HepG2 (cell line): ENCODE results near the gene B4GALT4. TPM values are rescaled to one million over a fixed set of nuclear protein-coding genes. Genes with fewer than 3 reads are reported as not detected.

Experiments used
- ATAC-seq: fragments of 200-7000 bp; cut with Tn5 transposase; 3 replicates; pipeline ENCODE4 v1.9.1; 2020; ENCODE audit warnings: mild to moderate bottlenecking, moderate library complexity
- BruUV-seq: library from RNA; stranded (reverse); fragments of 400-500 nt; replicated peaks from 2 replicates; lab custom pipeline; 2021; lab: Mats Ljungman, UMichigan
- CTCF ChIA-PET: fragments of 300-600 bp; formaldehyde crosslinking; extraction: SDS; loops from one replicate; lab custom pipeline; 2021; ENCODE audit warnings: low total read pairs, inconsistent platforms, low intra/inter-chr PET ratio; lab: Yijun Ruan, JAX
- POLR2A ChIA-PET: fragments of 350-600 bp; sonication (Branson Sonifier 250); formaldehyde crosslinking; loops from one replicate; lab custom pipeline; 2020; ENCODE audit warnings: antibody characterized with exemption, inconsistent platforms; lab: Yijun Ruan, JAX
- DNase-seq: peaks from one replicate; pipeline ENCODE4 v3.0.0-alpha.2; 2015; ENCODE audit warnings: low spot score
- FAIRE-seq: peaks from 3 replicates; lab custom pipeline; 2011; peaks lifted over from hg19 to GRCh38; lab: Jason Lieb, UNC
- H2AFZ ChIP-seq: one replicate; pipeline ENCODE4 v1.6.1; 2011; ENCODE audit warnings: low read length, inconsistent platforms
- H3K27ac ChIP-seq: fragments of 300-600 bp; 3 replicates; pipeline ENCODE4 v1.8.0; 2011; ENCODE audit warnings: mixed run types, mild to moderate bottlenecking, mixed read lengths, low read length, inconsistent platforms; ENCODE audit not compliant: insufficient read depth; ENCODE audit errors: extremely low read length
- H3K27me3 ChIP-seq, 2 experiments: fragments of 200-600 bp in 1 of 2; 2 replicates in 1 of 2; 3 replicates in 1 of 2; pipeline versions ENCODE4 v1.6.0 to v1.8.0; 2011; ENCODE audit warnings: low read length in 2 of 2, mild to moderate bottlenecking in 2 of 2, moderate library complexity in 2 of 2, inconsistent platforms in 1 of 2; ENCODE audit not compliant: insufficient read depth in 2 of 2, control insufficient read depth in 1 of 2
- H3K36me3 ChIP-seq, 2 experiments: fragments of 200-600 bp in 1 of 2; replicated peaks in 1 of 2; 2 replicates in 1 of 2; 3 replicates in 1 of 2; pipeline versions ENCODE4 v1.5.1 to v1.8.0; 2011; ENCODE audit warnings: low read length in 2 of 2, inconsistent platforms in 1 of 2; ENCODE audit not compliant: insufficient read depth in 2 of 2, control insufficient read depth in 1 of 2
- H3K4me1 ChIP-seq: 2 replicates; pipeline ENCODE4 v1.5.1; 2012; ENCODE audit warnings: low read length, inconsistent platforms; ENCODE audit not compliant: insufficient read depth
- H3K4me2 ChIP-seq: 2 replicates; pipeline ENCODE4 v1.6.0; 2011; ENCODE audit warnings: low read depth, low read length, inconsistent platforms
- H3K4me3 ChIP-seq, 3 experiments: fragments of 200-600 bp in 1 of 3; sonication (generic), shearing (Covaris generic) in 1 of 3; replicated peaks in 1 of 3; 2 replicates each; pipeline ENCODE4 v1.5.1; 2011 to 2016; ENCODE audit warnings: low read length in 3 of 3, inconsistent platforms in 2 of 3, low read depth in 2 of 3, mild to moderate bottlenecking in 2 of 3, control low read depth in 1 of 3, mixed read lengths in 1 of 3; ENCODE audit not compliant: insufficient read depth in 1 of 3
- H3K79me2 ChIP-seq: one replicate; pipeline ENCODE4 v1.6.1; 2011; ENCODE audit warnings: low read length, inconsistent platforms; ENCODE audit not compliant: insufficient read depth
- H3K9ac ChIP-seq: 2 replicates; pipeline ENCODE4 v1.6.0; 2011; ENCODE audit warnings: mild to moderate bottlenecking, low read depth, low read length, inconsistent platforms; ENCODE audit not compliant: insufficient read depth
- H3K9me3 ChIP-seq: 2 replicates; pipeline ENCODE4 v1.5.1; 2012; ENCODE audit warnings: mild to moderate bottlenecking, low read length
- H4K20me1 ChIP-seq: 2 replicates; pipeline ENCODE4 v1.6.0; 2011; ENCODE audit warnings: inconsistent platforms, mild to moderate bottlenecking, low read length, moderate library complexity; ENCODE audit not compliant: insufficient read depth
- AHDC1 ChIP-seq: sonication (generic); formaldehyde crosslinking; IDR thresholded peaks from 2 replicates; pipeline ENCODE4 v1.5.1; 2020; ENCODE audit warnings: mild to moderate bottlenecking, missing genetic modification reagents, borderline replicate concordance
- HNRNPL ChIP-seq: fragments of 200-400 bp; formaldehyde crosslinking; IDR thresholded peaks from 2 replicates; pipeline ENCODE4 v1.6.1; 2017; ENCODE audit warnings: mild to moderate bottlenecking, low read depth, low read length
- HNRNPLL ChIP-seq: fragments of 200-400 bp; formaldehyde crosslinking; IDR thresholded peaks from 2 replicates; pipeline ENCODE4 v1.6.1; 2017; ENCODE audit warnings: mild to moderate bottlenecking, low read depth, low read length; ENCODE audit not compliant: poor library complexity, severe bottlenecking
- PPARG ChIP-seq: conservative IDR thresholded peaks from 2 replicates; pipeline ENCODE4 v1.6.1; 2016; ENCODE audit warnings: missing biosample characterization, missing genetic modification reagents
- ZC3H13 ChIP-seq: sonication (generic); formaldehyde crosslinking; IDR thresholded peaks from 2 replicates; pipeline ENCODE4 v1.8.1; 2023; ENCODE audit warnings: mild to moderate bottlenecking, missing genetic modification reagents, moderate library complexity
- ZNF383 ChIP-seq: sonication (generic); formaldehyde crosslinking; IDR thresholded peaks from 2 replicates; pipeline ENCODE4 v1.4.0; 2020; ENCODE audit warnings: missing genetic modification reagents, mild to moderate bottlenecking, borderline replicate concordance
- ZNF451 ChIP-seq: sonication (generic); formaldehyde crosslinking; IDR thresholded peaks from 2 replicates; pipeline ENCODE4 v1.5.0; 2020; ENCODE audit warnings: mild to moderate bottlenecking, missing genetic modification reagents
- ZNF543 ChIP-seq: sonication (generic); formaldehyde crosslinking; IDR thresholded peaks from 2 replicates; pipeline ENCODE4 v1.4.0; 2020; ENCODE audit warnings: mild to moderate bottlenecking, missing genetic modification reagents
- WGBS: methylation state at CpG from one replicate; pipeline ENCODE4 v1.1.6; 2017; ENCODE audit warnings: low lambda C conversion rate; 5-methylcytosine and 5-hydroxymethylcytosine counted together
- in situ Hi-C: cut with HindIII; loops from 2 replicates; pipeline ENCODE4 v1.10.0; 2017; ENCODE audit warnings: low pct_unique_long_range_greater_than_20kb; ENCODE audit not compliant: extremely low pct_ligation_motif_present
- intact Hi-C: fragments of 100-400 bp; cut with micrococcal nuclease; formaldehyde crosslinking; loops from one replicate; pipeline ENCODE4 v1.10.0; 2022; ENCODE audit not compliant: unreplicated experiment
- polyA plus RNA-seq, 8 experiments: library from polyadenylated mRNA; depleted of rRNA in 3 of 8; stranded (reverse) in 7 of 8; unstranded in 1 of 8; fragments of >200 nt; fragmentation: Illumina TruSeq in 4 of 8; extraction: Trizol in 4 of 8; gene quantifications; 2 replicates each; pipeline versions ENCODE4 v1.2.1 to v1.2.3, GENCODE V29; 2011 to 2016; ENCODE audit warnings: low read depth in 4 of 8, missing spikeins in 1 of 8, mixed read lengths in 1 of 8; ENCODE audit not compliant: insufficient read depth in 1 of 8
- total RNA-seq, 5 experiments: library from RNA; depleted of rRNA; stranded (reverse); fragments of >200 nt; fragmentation: Illumina TruSeq; extraction: Trizol; gene quantifications; 2 replicates each; pipeline ENCODE4 v1.2.3, GENCODE V29; 2016; ENCODE audit warnings: low read depth in 1 of 5

The B4GALT4 gene
- total and polyA plus RNA-seq, 2 of the 13 experiments (the other 11 are each of a cell fraction or from before 2014, with no cell fraction given), result 16.9 to 29.0 TPM

- Histone ChIP-seq H3K9me3 (no peaks in the 10 kb centered on the region), H3K4me3 (no peak overlapping the region), H3K9ac (no peak overlapping the region), H2AFZ (no peak overlapping the region), H3K36me3 (no peaks in the 10 kb centered on the region), H3K79me2 (no peaks in the 10 kb centered on the region), H3K27ac (no peak overlapping the region), H3K4me1 (no peaks in the 10 kb centered on the region), H3K4me2 (no peak overlapping the region), H3K27me3 (no peaks in the 10 kb centered on the region), H4K20me1 (no peaks in the 10 kb centered on the region)
- intact Hi-C loops, result no loop called here
- TF ChIP-seq ZNF451 (CRISPR knock-in tag) (no peak), ZNF543 (CRISPR knock-in tag) (no peak), ZNF383 (CRISPR knock-in tag) (no peak), ZC3H13 (no peak), HNRNPLL (no peak), HNRNPL (no peak), PPARG (CRISPR knock-in tag) (no peak), AHDC1 (CRISPR knock-in tag) (no peak)
- FAIRE-seq (no peak), ATAC-seq (no peak), DNase-seq (no peak)
- no TSS peak for BruUV-seq
- in situ Hi-C loops, result no loop called here
- 66% methylated on average over 7 of the region's 7 CpGs for WGBS
- POLR2A ChIA-PET, result no interaction called here
- CTCF ChIA-PET, result no interaction called here
Observed at GRCh38 chr3:119194237-119195150, 46.2 kb downstream of the B4GALT4 start.
